RWPE1 (cell line): Measurements from ENCODE around the gene MED13L.
A peak's percentile ranks its signal among the peaks of the same experiment; 100 is the strongest.

Experiments
- CTCF ChIA-PET: fragments of 350-600 bp; sonication (Branson Sonifier 250); formaldehyde crosslinking; extraction: SDS; loops from one replicate; lab custom pipeline; 2021; lab: Yijun Ruan, JAX
- POLR2A ChIA-PET: fragments of 400-600 bp; formaldehyde crosslinking; extraction: SDS; loops from one replicate; lab custom pipeline; 2020; ENCODE audit warnings: antibody characterized with exemption; ENCODE audit not compliant: low non-redundant PET; lab: Yijun Ruan, JAX
- DNase-seq: peaks from one replicate; pipeline ENCODE4 v3.0.0; 2012; ENCODE audit warnings: low spot score
- H3K27ac ChIP-seq: fragments of 450-650 bp; 2 replicates; pipeline ENCODE4 v1.5.1; 2017
- TF ChIP-seq, protein P1 (sequence below): fragments of 450-650 bp; conservative IDR thresholded peaks from 2 replicates; pipeline ENCODE4 v1.5.1; 2017; ENCODE audit warnings: low read depth, mild to moderate bottlenecking

MED13L gene

GRCh38 chr12:116282371-116283286, 5.1 kb upstream of the MED13L start:
- TF ChIP-seq, protein P1, sequence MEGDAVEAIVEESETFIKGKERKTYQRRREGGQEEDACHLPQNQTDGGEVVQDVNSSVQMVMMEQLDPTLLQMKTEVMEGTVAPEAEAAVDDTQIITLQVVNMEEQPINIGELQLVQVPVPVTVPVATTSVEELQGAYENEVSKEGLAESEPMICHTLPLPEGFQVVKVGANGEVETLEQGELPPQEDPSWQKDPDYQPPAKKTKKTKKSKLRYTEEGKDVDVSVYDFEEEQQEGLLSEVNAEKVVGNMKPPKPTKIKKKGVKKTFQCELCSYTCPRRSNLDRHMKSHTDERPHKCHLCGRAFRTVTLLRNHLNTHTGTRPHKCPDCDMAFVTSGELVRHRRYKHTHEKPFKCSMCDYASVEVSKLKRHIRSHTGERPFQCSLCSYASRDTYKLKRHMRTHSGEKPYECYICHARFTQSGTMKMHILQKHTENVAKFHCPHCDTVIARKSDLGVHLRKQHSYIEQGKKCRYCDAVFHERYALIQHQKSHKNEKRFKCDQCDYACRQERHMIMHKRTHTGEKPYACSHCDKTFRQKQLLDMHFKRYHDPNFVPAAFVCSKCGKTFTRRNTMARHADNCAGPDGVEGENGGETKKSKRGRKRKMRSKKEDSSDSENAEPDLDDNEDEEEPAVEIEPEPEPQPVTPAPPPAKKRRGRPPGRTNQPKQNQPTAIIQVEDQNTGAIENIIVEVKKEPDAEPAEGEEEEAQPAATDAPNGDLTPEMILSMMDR, result no peak
- DNase-seq, result no peak
- no peak overlapping the region for H3K27ac ChIP-seq
- POLR2A ChIA-PET, result no interaction called here
- CTCF ChIA-PET, result interaction anchor here (0.7 kb wide), 1 partner anchor 66 kb away, joined by 3 read pairs; no protein-coding TSS in a partner anchor

DNA sequence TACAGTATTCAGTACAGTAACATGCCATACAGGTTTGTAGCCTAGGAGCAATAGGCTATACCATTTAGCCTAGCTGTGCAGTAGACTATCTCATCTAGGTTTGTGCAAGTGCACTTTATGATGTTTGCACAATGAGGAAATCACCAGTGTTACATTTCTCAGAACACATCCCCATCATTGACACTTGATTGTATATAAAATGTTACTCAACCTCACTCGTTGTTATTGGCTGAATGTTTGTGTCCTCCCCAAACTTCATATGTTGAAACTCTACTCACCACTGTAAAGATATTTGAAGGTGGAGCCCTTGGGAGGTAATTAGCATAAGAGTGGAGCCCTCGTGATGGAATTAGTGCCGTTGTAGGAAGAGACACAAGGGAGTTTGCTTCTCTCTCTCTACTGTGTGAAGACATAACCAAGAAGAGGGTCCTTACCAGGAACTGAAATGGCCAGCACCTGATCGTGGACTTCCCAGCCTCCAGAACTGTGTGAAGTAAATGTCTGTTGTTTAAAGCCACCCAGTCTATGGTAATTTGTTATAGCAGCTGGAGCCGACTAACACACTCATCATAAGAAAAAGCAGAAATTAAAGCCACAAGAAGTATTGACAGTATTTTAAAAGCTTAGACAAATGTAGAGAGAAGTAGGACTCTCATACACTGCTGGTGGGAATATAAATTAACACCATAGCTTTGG, 3.2 kb upstream of the MED13L start:
- ChIA-PET POLR2A (no interaction called here), CTCF (no interaction called here)
- DNase-seq, result no peak

GRCh38 chr12:116278667-116279066, 1.2 kb upstream of the MED13L start:
- TF ChIP-seq, protein P1, result no peak
- no peak overlapping the region for H3K27ac ChIP-seq
- POLR2A ChIA-PET, result no interaction called here
- CTCF ChIA-PET, result interaction anchor here (0.6 kb wide), 2 partner anchors 30 to 172 kb away, joined by 3 to 4 read pairs; no protein-coding TSS in a partner anchor
- no peak for DNase-seq

More for the DNA sequence above, 3.2 kb upstream of the MED13L start:
- TF ChIP-seq, protein P1, result no peak
- no peak overlapping the region for H3K27ac ChIP-seq

DNA sequence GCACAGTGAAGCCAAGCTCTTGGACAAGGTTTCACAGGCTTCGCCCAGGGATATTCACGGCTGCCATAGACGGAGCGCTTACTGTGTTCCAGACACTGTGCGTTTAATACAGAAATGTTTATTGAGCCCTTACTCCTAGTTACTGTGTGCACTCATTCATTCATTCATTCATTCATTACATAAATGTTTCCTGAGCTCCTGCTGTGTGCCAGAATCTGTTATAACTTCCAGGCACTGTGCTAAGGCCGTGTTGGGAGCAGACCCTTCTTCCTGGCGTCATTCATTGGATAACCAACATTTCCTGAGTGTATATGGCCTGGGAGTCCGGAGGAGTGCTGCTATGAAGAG, 760 bp upstream of the MED13L start:
- TF ChIP-seq, protein P1, result no peak
- CTCF ChIA-PET, result interaction anchor here (0.6 kb wide), 2 partner anchors 29 to 173 kb away, joined by 3 to 4 read pairs; no protein-coding TSS in a partner anchor
- POLR2A ChIA-PET, result no interaction called here
- DNase-seq, result no peak
- peak overlapping the region; percentile 88 for H3K27ac ChIP-seq

GRCh38 chr12:116276652-116277466, 634 bp downstream of the MED13L start:
- ChIA-PET POLR2A (interaction anchor here (0.7 kb wide), 1 partner anchor 225 kb away, joined by 8 read pairs; no protein-coding TSS in a partner anchor), CTCF (interaction anchor here (0.6 to 0.8 kb wide), 3 partner anchors 187 to 328 kb away, joined by 3 to 5 read pairs (median 4); no protein-coding TSS in a partner anchor)
- peak overlapping the region; percentile 88 for H3K27ac ChIP-seq
- DNase-seq, result peak; percentile 56
- TF ChIP-seq, protein P1, result no peak
